Neuronal stem cell (in vitro differentiated cells): ENCODE results near the gene DDX1.
"Not testable (repeated sequence)": the region's sequence is repeated elsewhere in the genome, so short reads cannot be mapped to it uniquely, and the experiment has no call there.

Source experiments
- DNase-seq: peaks from one replicate; pipeline ENCODE4 v3.0.0-alpha.2; 2013; ENCODE audit warnings: low spot score
- H2AFZ ChIP-seq: one replicate; pipeline ENCODE4 v1.6.1; 2013; ENCODE audit warnings: mild to moderate bottlenecking, low read length, inconsistent platforms
- H2AK5ac ChIP-seq: 2 replicates; pipeline ENCODE4 v1.6.1; 2013; ENCODE audit warnings: low read depth, mild to moderate bottlenecking, inconsistent platforms, low read length, moderate library complexity, mixed read lengths
- H2BK120ac ChIP-seq: 2 replicates; pipeline ENCODE4 v1.6.1; 2013; ENCODE audit warnings: low read depth, mild to moderate bottlenecking, inconsistent platforms, low read length, moderate library complexity, mixed read lengths
- H2BK12ac ChIP-seq: one replicate; pipeline ENCODE4 v1.6.1; 2013; ENCODE audit warnings: low read length, inconsistent platforms
- H2BK15ac ChIP-seq: 2 replicates; pipeline ENCODE4 v1.6.1; 2013; ENCODE audit warnings: mild to moderate bottlenecking, low read length, inconsistent platforms, mixed read lengths
- H2BK5ac ChIP-seq: one replicate; pipeline ENCODE4 v1.6.1; 2013; ENCODE audit warnings: inconsistent platforms, mild to moderate bottlenecking, low read length, moderate library complexity
- H3K14ac ChIP-seq: one replicate; pipeline ENCODE4 v1.6.1; 2013; ENCODE audit warnings: low read length, inconsistent platforms
- H3K18ac ChIP-seq: 2 replicates; pipeline ENCODE4 v1.6.1; 2013; ENCODE audit warnings: low read length, inconsistent platforms
- H3K23ac ChIP-seq: 2 replicates; pipeline ENCODE4 v1.6.1; 2013; ENCODE audit warnings: low read depth, mild to moderate bottlenecking, mixed read lengths, low read length, inconsistent platforms; ENCODE audit not compliant: poor library complexity
- H3K27ac ChIP-seq: replicated peaks from 3 replicates; pipeline ENCODE4 v1.5.1; 2013; ENCODE audit warnings: low read length, inconsistent platforms
- H3K27me3 ChIP-seq, 3 experiments: 2 replicates each; pipeline ENCODE4 v1.6.1; 2013; ENCODE audit warnings: low read length in 3 of 3, mild to moderate bottlenecking in 2 of 3, inconsistent platforms in 1 of 3, low read depth in 1 of 3, mixed read lengths in 1 of 3, moderate library complexity in 1 of 3; ENCODE audit not compliant: control insufficient read depth in 3 of 3, insufficient read depth in 3 of 3
- H3K36me3 ChIP-seq, 2 donors: replicated peaks in 1 of 2; 2 replicates each; pipeline ENCODE4 v1.6.1; 2013; ENCODE audit warnings: low read length in 2 of 2; ENCODE audit not compliant: control insufficient read depth in 2 of 2, insufficient read depth in 2 of 2
- H3K4ac ChIP-seq: 2 replicates; pipeline ENCODE4 v1.6.1; 2013; ENCODE audit warnings: inconsistent platforms, mild to moderate bottlenecking, low read length, moderate library complexity
- H3K4me1 ChIP-seq, 2 donors: 1 replicate in 1 of 2; 2 replicates in 1 of 2; pipeline ENCODE4 v1.6.1; 2013; ENCODE audit warnings: low read length in 2 of 2, low read depth in 1 of 2; ENCODE audit not compliant: control insufficient read depth in 2 of 2, insufficient read depth in 1 of 2
- H3K4me2 ChIP-seq: one replicate; pipeline ENCODE4 v1.6.1; 2013; ENCODE audit warnings: mild to moderate bottlenecking, low read length, inconsistent platforms; ENCODE audit not compliant: insufficient read depth, poor library complexity, severe bottlenecking
- H3K4me3 ChIP-seq, 2 donors: 2 replicates each; pipeline ENCODE4 v1.5.1; 2013; ENCODE audit warnings: low read length in 2 of 2, mild to moderate bottlenecking in 2 of 2, inconsistent platforms in 1 of 2, moderate library complexity in 1 of 2
- H3K79me1 ChIP-seq: one replicate; pipeline ENCODE4 v1.6.1; 2013; ENCODE audit warnings: low read depth, mild to moderate bottlenecking, inconsistent platforms, low read length, moderate library complexity
- H3K9ac ChIP-seq: one replicate; pipeline ENCODE4 v1.6.1; 2013; ENCODE audit warnings: mild to moderate bottlenecking, low read depth, low read length, inconsistent platforms; ENCODE audit not compliant: poor library complexity
- H3K9me3 ChIP-seq, 2 donors: replicated peaks in 1 of 2; 2 replicates each; pipeline versions ENCODE3 to v1.6.1; 2013; ENCODE audit warnings: low read length in 2 of 2, mild to moderate bottlenecking in 2 of 2, inconsistent platforms in 1 of 2, low read depth in 1 of 2, mixed read lengths in 1 of 2, moderate library complexity in 1 of 2; ENCODE audit not compliant: control insufficient read depth in 2 of 2, insufficient read depth in 1 of 2
- H4K8ac ChIP-seq: one replicate; pipeline ENCODE4 v1.6.1; 2013; ENCODE audit warnings: low read depth, mild to moderate bottlenecking, inconsistent platforms, low read length, moderate library complexity
- H4K91ac ChIP-seq: one replicate; pipeline ENCODE4 v1.6.1; 2013; ENCODE audit warnings: low read length, low read depth, mild to moderate bottlenecking, inconsistent platforms; ENCODE audit not compliant: poor library complexity
- WGBS, 2 donors: extraction: QIAGEN DNeasy Blood & Tissue Kit; methylation state at CpG; one replicate each; pipeline ENCODE4 v1.1.7; 2013; ENCODE audit warnings: missing lambda C conversion rate in 2 of 2, mixed read lengths in 1 of 2; ENCODE audit not compliant: insufficient read length in 2 of 2, insufficient replicate concordance in 1 of 2; ENCODE audit errors: extremely low coverage in 2 of 2; 5-methylcytosine and 5-hydroxymethylcytosine counted together

Gene DDX1

GRCh38 chr2:15621472-15621870 is 29.8 kb downstream of the DDX1 start:
- WGBS, 2 donors = no CpG with 5 or more reads among the region's 5 CpGs
- not testable (repeated sequence) for H2BK5ac ChIP-seq, H4K91ac ChIP-seq, H3K4me2 ChIP-seq, H2BK15ac ChIP-seq, H2AK5ac ChIP-seq, H3K14ac ChIP-seq, H2AFZ ChIP-seq, H2BK12ac ChIP-seq, H3K9ac ChIP-seq, H3K27me3 ChIP-seq, H3K27ac ChIP-seq, H4K8ac ChIP-seq, H3K23ac ChIP-seq, H3K4me1 ChIP-seq, DNase-seq, H3K9me3 ChIP-seq, H3K18ac ChIP-seq, H2BK120ac ChIP-seq, H3K4ac ChIP-seq, H3K4me3 ChIP-seq, H3K79me1 ChIP-seq
- H3K36me3 ChIP-seq = peaks cover 18 to 100% of the 10 kb centered on the region in 2 donors

GRCh38 chr2:15622214-15622613 is 30.5 kb downstream of the DDX1 start:
- Histone ChIP-seq H3K4me3 (no peak overlapping the region), H2BK12ac (no peak overlapping the region), H2BK5ac (no peak overlapping the region), H3K9ac (no peak overlapping the region), H3K4ac (no peak overlapping the region), H3K18ac (no peak overlapping the region), H3K27me3 (no peaks in the 10 kb centered on the region), H4K91ac (no peak overlapping the region), H2BK120ac (no peak overlapping the region), H4K8ac (no peak overlapping the region), H3K79me1 (peaks cover 3% of the 10 kb centered on the region), H3K27ac (no peak overlapping the region), H3K14ac (no peak overlapping the region), H3K23ac (no peak overlapping the region), H2BK15ac (no peak overlapping the region), H2AK5ac (no peak overlapping the region), H3K9me3 (peaks cover 0 to 8% of the 10 kb centered on the region in 2 donors), H3K4me2 (no peak overlapping the region), H2AFZ (no peak overlapping the region), H3K36me3 (peaks cover 18 to 100% of the 10 kb centered on the region in 2 donors), H3K4me1 (no peaks in the 10 kb centered on the region)
- DNase-seq = no peak
- WGBS, 2 donors = no CpG with 5 or more reads among the region's 2 CpGs

DNA sequence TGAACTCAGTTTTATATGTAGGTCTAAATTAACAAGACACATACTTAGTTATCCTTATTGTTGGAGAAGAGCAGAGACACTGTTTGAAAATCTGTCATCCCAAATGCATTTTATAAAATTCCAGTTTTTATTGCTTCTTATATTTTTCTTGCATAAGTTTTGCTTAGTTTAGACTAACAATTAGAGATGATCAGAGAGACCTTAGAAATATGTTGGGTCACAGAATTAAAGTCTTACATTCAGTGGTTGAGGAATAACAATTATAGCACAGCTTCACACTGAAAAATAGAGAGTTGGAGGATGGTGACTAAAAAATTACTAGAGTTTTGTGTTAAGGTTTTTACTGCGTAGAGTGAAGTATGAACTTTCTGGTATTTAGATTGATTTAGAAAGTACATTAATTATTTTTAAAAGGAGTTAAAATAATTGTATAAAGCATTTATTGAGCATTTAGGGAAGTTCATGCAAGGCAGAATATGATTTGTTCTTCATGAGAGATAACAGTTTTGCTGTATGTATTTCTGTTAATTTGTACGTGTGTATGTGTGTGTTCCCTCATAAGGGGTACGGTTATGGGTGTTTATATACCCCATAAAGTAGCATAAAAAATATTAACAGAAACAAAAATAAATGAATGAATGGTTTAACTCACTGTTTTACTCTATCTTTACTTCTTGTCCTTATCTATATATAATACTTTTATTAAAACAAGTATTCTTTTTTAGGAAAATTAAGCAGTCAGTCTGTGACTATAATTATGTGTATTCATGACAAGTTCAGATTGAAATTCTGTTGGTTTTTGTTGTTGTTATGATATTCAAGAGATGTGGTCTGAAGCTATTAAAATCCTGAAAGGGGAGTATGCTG is 31.2 kb downstream of the DDX1 start:
- no peak overlapping the region for H3K4me2 ChIP-seq
- H3K79me1 ChIP-seq = peaks cover 3% of the 10 kb centered on the region
- no peak overlapping the region for H3K4me3 ChIP-seq
- no peak overlapping the region for H4K91ac ChIP-seq
- H3K4ac ChIP-seq = no peak overlapping the region
- no peak overlapping the region for H2AFZ ChIP-seq
- H3K4me1 ChIP-seq = no peaks in the 10 kb centered on the region
- no peak overlapping the region for H3K23ac ChIP-seq
- H3K27me3 ChIP-seq = no peaks in the 10 kb centered on the region
- H3K9ac ChIP-seq = no peak overlapping the region
- H2BK5ac ChIP-seq = no peak overlapping the region
- H4K8ac ChIP-seq = no peak overlapping the region
- H2BK120ac ChIP-seq = no peak overlapping the region
- WGBS, 2 donors = no CpG with 5 or more reads among the region's 3 CpGs
- H3K27ac ChIP-seq = no peak overlapping the region
- H2BK12ac ChIP-seq = no peak overlapping the region
- no peak overlapping the region for H2BK15ac ChIP-seq
- H2AK5ac ChIP-seq = no peak overlapping the region
- peaks cover 0 to 8% of the 10 kb centered on the region in 2 donors for H3K9me3 ChIP-seq
- no peak overlapping the region for H3K14ac ChIP-seq
- peaks cover 20 to 100% of the 10 kb centered on the region in 2 donors for H3K36me3 ChIP-seq
- no peak overlapping the region for H3K18ac ChIP-seq
- DNase-seq = no peak

DNA sequence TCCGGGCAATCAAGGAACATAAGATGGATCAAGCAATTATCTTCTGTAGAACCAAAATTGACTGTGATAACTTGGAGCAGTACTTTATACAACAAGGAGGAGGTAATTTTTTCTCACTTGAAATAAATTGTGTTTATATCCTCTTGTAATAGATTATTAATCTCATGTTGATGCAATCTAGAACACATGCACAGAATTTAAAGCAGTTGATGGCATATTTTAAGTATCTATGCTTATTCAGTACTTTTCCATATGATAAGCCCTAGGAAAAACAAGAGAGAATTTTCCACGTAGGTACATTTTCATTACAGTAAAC is 31.8 kb downstream of the DDX1 start:
- Histone ChIP-seq H3K36me3 (peaks cover 17 to 100% of the 10 kb centered on the region in 2 donors), H2BK15ac (no peak overlapping the region), H4K8ac (no peak overlapping the region), H3K4me1 (no peaks in the 10 kb centered on the region), H2BK120ac (no peak overlapping the region), H3K23ac (no peak overlapping the region), H3K9me3 (peaks cover 0 to 8% of the 10 kb centered on the region in 2 donors), H3K9ac (no peak overlapping the region), H3K4ac (no peak overlapping the region), H3K27me3 (no peaks in the 10 kb centered on the region), H2AFZ (no peak overlapping the region), H3K4me2 (no peak overlapping the region), H3K27ac (no peak overlapping the region), H3K14ac (no peak overlapping the region), H2BK12ac (no peak overlapping the region), H3K79me1 (peaks cover 3% of the 10 kb centered on the region), H2BK5ac (no peak overlapping the region), H2AK5ac (no peak overlapping the region), H4K91ac (no peak overlapping the region), H3K18ac (no peak overlapping the region), H3K4me3 (no peak overlapping the region)
- no CpG with 5 or more reads among the region's 2 CpGs for WGBS, 2 donors
- DNase-seq = no peak
